OCI-LY1 (cell line): ENCODE measurements around the gene UBALD2.

Source experiments
- H2AFZ ChIP-seq: fragments of 200-600 bp; sonication (generic), shearing (Covaris generic); 2 replicates; pipeline ENCODE4 v1.6.0; 2014; ENCODE audit warnings: antibody characterized with exemption, mild to moderate bottlenecking, low read length
- H3F3A ChIP-seq: fragments of 200-600 bp; sonication (generic), shearing (Covaris generic); 2 replicates; pipeline ENCODE4 v1.6.0; 2014; ENCODE audit warnings: mild to moderate bottlenecking, antibody characterized with exemption, low read length, moderate library complexity; ENCODE audit not compliant: insufficient read depth
- H3K27ac ChIP-seq: fragments of 200-600 bp; sonication (generic); 2 replicates; pipeline ENCODE4 v1.5.1; 2014; ENCODE audit warnings: low read length, mixed run types, mild to moderate bottlenecking, low read depth; ENCODE audit not compliant: poor library complexity, severe bottlenecking
- H3K27me3 ChIP-seq: fragments of 200-600 bp; sonication (generic); 2 replicates; pipeline ENCODE4 v1.6.0; 2014; ENCODE audit warnings: antibody characterized with exemption, mild to moderate bottlenecking, low read length, moderate library complexity; ENCODE audit not compliant: insufficient read depth
- H3K36me3 ChIP-seq: fragments of 200-600 bp; sonication (generic); 2 replicates; pipeline ENCODE4 v1.6.1; 2014; ENCODE audit warnings: mild to moderate bottlenecking, antibody characterized with exemption, low read length, moderate library complexity, mixed read lengths; ENCODE audit not compliant: insufficient read depth
- H3K4me1 ChIP-seq: fragments of 200-600 bp; sonication (generic); 2 replicates; pipeline ENCODE4 v1.5.1; 2014; ENCODE audit warnings: mild to moderate bottlenecking, low read length, moderate library complexity; ENCODE audit not compliant: insufficient read depth, severe bottlenecking
- H3K4me2 ChIP-seq: fragments of 200-600 bp; sonication (generic), shearing (Covaris generic); 2 replicates; pipeline ENCODE4 v1.6.1; 2014; ENCODE audit warnings: low read length
- H3K4me3 ChIP-seq: fragments of 200-600 bp; sonication (generic); 2 replicates; pipeline ENCODE4 v1.5.1; 2014; ENCODE audit warnings: low read length, low read depth, mild to moderate bottlenecking, mixed read lengths; ENCODE audit not compliant: poor library complexity, severe bottlenecking
- H3K79me2 ChIP-seq: fragments of 200-600 bp; shearing (Covaris generic); 2 replicates; pipeline ENCODE4 v1.6.1; 2016; ENCODE audit warnings: mixed run types, low read length, mixed read lengths; ENCODE audit not compliant: insufficient read depth
- H3K9ac ChIP-seq: fragments of 200-600 bp; sonication (generic), shearing (Covaris generic); 2 replicates; pipeline ENCODE4 v1.6.1; 2014; ENCODE audit warnings: mild to moderate bottlenecking, low read length, mixed read lengths
- H3K9me2 ChIP-seq: fragments of 200-600 bp; sonication (generic), shearing (Covaris generic); 2 replicates; pipeline ENCODE4 v1.6.1; 2014; ENCODE audit warnings: low read depth, mild to moderate bottlenecking, low read length, mixed read lengths
- H3K9me3 ChIP-seq: fragments of 200-600 bp; shearing (Covaris generic); 2 replicates; pipeline ENCODE4 v1.6.1; 2014; ENCODE audit warnings: low read length, mixed read lengths
- H4K20me1 ChIP-seq: fragments of 200-600 bp; sonication (generic), shearing (Covaris generic); 2 replicates; pipeline ENCODE4 v1.6.0; 2016; ENCODE audit warnings: mild to moderate bottlenecking, low read length; ENCODE audit not compliant: insufficient read depth
- CTCF ChIP-seq: fragments of 200-600 bp; sonication (generic), shearing (Covaris generic); IDR thresholded peaks from 2 replicates; pipeline ENCODE4 v1.5.1; 2017; ENCODE audit warnings: mild to moderate bottlenecking, antibody characterized with exemption, low read length, moderate library complexity, mixed read lengths
- EZH2 ChIP-seq: fragments of 200-600 bp; sonication (generic), shearing (Covaris generic); IDR thresholded peaks from 2 replicates; pipeline ENCODE4 v1.8.0; 2017; ENCODE audit warnings: borderline replicate concordance, mixed run types, mild to moderate bottlenecking, antibody characterized with exemption, low read length, moderate library complexity, mixed read lengths

The UBALD2 gene

DNA sequence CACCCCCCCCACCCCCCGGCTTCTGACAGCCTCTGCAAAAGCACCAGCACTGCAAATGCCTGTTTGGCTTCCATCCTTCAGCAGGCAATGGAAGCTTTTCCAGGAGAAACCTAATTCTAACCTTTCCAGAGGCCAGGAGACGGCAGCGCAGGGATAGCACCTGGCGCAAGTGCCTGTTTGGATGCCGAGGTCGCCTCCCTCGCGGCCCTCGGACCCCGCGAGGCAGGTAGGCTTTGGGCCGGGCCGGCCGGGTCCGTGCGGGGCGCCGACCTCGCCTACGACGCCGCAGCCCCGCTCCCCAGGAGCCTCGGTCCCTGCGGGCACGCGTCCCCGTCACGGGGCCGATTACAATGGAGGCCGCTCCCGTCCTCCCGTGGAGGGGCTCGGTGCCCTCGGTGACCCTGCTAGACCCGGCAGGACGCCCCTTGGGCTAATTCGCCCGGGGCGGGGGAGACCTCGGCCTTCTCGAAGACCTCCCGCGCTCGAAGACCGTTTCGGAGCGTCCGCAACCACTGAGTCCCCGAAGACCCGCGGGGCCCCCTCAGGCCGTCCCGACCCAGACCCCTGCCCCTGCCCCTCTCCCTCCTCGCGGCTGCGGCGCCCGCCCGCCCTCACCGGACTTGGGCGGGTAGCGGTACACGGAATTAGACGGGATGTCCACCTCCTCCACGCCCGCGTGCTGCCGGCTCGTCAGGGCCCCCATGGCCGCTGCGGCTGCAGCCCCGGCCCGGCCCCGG, 25.4 kb upstream of the UBALD2 start:
- H3K27me3 ChIP-seq = peaks cover 11% of the 10 kb centered on the region; the same call in 1 of the 2 replicates
- TF ChIP-seq CTCF (no peak), EZH2 (no peak)
- H3K36me3 ChIP-seq = no peaks in the 10 kb centered on the region
- no peaks in the 10 kb centered on the region for H3K79me2 ChIP-seq
- no peaks in the 10 kb centered on the region for H4K20me1 ChIP-seq
- H3K4me3 ChIP-seq = no peak overlapping the region
- H3F3A ChIP-seq = no peaks in the 10 kb centered on the region
- no peaks in the 10 kb centered on the region for H3K4me1 ChIP-seq
- no peak overlapping the region for H3K9ac ChIP-seq
- no peak overlapping the region for H2AFZ ChIP-seq
- no peaks in the 10 kb centered on the region for H3K9me2 ChIP-seq
- H3K27ac ChIP-seq = no peak overlapping the region
- H3K9me3 ChIP-seq = no peaks in the 10 kb centered on the region
- H3K4me2 ChIP-seq = no peak overlapping the region

DNA sequence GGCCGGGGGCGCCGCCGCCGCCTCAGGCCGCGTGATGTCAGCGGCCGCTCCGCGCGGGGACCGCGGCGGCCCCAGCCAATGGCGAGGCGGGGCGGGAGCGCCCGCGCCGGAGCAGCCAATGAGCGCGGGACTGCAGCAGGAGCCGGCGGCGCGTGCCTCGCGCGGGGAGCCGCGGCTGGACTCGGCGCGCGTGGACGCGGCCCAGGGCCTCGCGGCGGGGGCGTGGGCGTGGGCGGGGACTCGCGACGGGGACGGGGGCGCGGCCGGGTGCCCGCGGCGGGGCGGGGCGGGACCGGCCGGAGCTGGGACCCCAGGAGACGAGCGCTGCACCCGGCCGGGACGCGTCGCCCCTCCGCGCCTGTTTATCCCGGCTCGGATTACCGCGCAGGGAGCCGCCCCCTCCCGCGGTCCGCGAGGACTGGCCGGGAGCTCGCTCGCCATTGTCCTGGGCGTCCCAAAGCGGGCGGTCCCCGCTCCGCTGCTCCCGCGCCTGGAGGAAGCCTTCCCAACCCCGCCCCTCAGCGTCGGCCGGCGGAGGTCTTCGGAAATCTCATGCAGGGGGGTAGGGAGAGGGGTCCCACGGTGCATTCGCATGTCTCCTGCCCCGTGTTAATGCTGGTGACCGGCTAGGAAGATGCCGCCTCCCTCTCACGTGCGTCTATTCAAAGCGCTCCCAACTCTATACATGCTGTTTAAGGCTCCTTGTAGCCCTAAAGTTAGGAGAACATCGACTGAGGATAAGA, 24.5 kb upstream of the UBALD2 start, which contains the start of gene RNF157:
Gene RNF157, minus strand, starts transcription at position 33 of the 743 bp plus-strand sequence. CDS start 253 bp downstream, outside the sequence.
- H3K9me3 ChIP-seq = no peaks in the 10 kb centered on the region
- H3K9me2 ChIP-seq = no peaks in the 10 kb centered on the region
- no peak within 1 kb of the TSS for H3K4me2 ChIP-seq
- no peak within 1 kb of the TSS for H3K4me3 ChIP-seq
- no peak within 1 kb of the TSS for H3K27ac ChIP-seq
- H3K9ac ChIP-seq = no peak within 1 kb of the TSS
- no peaks in the 10 kb centered on the region for H3K79me2 ChIP-seq
- TF ChIP-seq CTCF (no peak), EZH2 (no peak)
- no peaks in the 10 kb centered on the region for H3F3A ChIP-seq
- no peaks in the 10 kb centered on the region for H4K20me1 ChIP-seq
- H3K36me3 ChIP-seq = no peaks in the 10 kb centered on the region
- H3K4me1 ChIP-seq = no peaks in the 10 kb centered on the region
- H2AFZ ChIP-seq = no peak within 1 kb of the TSS
- H3K27me3 ChIP-seq = peaks cover 11% of the 10 kb centered on the region; the same call in 1 of the 2 replicates

- Histone ChIP-seq H4K20me1 (no peaks in the 10 kb centered on the region), H3K9me2 (no peaks in the 10 kb centered on the region), H3K27me3 (peaks cover 15% of the 10 kb centered on the region; the same call in 1 of the 2 replicates), H3K9ac (no peak overlapping the region), H3K36me3 (no peaks in the 10 kb centered on the region), H3K4me1 (no peaks in the 10 kb centered on the region), H3K27ac (no peak overlapping the region), H3F3A (no peaks in the 10 kb centered on the region), H2AFZ (no peak overlapping the region), H3K9me3 (no peaks in the 10 kb centered on the region), H3K79me2 (no peaks in the 10 kb centered on the region), H3K4me3 (no peak overlapping the region), H3K4me2 (no peak overlapping the region)
- TF ChIP-seq CTCF = no peak
- no peak for TF ChIP-seq EZH2
Observed at GRCh38 chr17:76241204-76241538, 24.0 kb upstream of the UBALD2 start.
